Retina (tissue), 1 donor: ENCODE data around the gene BTRC.
"Not testable (repeated sequence)": the region's sequence is repeated elsewhere in the genome, so short reads cannot be mapped to it uniquely, and the experiment has no call there.

Experiments
- DNase-seq: peaks from one replicate; pipeline ENCODE4 v3.0.0-alpha.2; 2016

The BTRC gene

GRCh38 chr10:101351017-101351416 lies 2.9 kb upstream of the BTRC start:
- DNase-seq, result no peak

GRCh38 chr10:101351477-101351876 lies 2.5 kb upstream of the BTRC start:
- DNase-seq, result no peak

DNA sequence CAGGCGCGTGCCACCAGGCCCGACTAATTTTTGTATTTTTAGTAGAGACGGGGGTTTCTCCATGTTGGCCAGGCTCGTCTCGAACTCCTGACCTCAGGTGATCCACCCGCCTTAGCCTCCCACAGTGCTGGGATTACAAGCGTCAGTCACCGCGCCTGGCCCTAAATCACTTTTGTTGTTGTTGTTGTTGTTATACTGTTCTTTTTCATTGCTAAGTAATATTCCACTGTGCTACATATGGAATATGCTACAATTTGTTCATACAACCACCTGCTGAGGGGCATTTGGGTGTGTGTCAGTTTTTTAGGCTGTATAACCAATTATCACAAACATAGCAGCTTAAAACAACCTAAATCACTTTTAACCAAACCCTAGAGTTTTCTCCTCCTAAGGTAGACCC lies 1.1 kb upstream of the BTRC start:
- DNase-seq, result not testable (repeated sequence)

DNA sequence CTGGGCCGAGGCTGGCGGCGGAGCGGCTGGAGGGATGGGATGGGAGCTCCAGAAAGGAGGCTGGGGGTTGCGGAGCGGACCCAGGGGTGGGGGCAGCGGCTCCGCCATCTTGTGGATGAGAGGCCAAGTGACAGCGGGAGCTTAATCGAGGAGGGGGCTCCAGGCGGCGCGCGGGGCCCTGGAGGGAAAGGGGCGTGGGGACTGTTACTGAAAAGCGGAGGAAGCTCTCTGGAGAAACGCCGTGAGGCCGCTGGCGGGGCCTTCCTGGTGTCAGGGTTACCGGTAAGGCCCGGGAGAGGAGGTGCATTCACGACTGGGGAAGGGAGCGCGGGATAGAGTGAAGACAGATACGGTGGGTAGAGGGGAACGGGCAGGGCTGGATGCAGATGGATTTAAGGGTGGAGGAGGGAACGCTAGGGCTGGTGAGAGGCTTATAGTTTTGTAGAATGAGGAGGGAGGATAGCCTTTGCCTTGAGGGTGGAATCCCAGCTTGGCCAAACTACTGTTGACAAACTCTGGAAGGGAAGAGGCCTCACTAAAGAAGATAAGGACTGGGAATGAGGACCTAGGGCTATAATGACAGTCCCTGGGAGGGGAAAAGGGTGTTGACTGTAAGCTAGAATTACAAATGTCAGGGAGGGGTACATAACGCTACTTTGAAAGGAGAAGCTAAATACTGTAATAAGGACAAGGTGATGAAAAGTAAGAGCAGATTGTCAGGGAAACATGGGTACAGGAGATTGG lies 535 bp downstream of the BTRC start:
- DNase-seq, result no peak

- DNase-seq, result no peak
Observed at GRCh38 chr10:101355072-101355706, 1.2 kb downstream of the BTRC start.

GRCh38 chr10:101356132-101356531 lies 2.2 kb downstream of the BTRC start:
- no peak for DNase-seq

DNA sequence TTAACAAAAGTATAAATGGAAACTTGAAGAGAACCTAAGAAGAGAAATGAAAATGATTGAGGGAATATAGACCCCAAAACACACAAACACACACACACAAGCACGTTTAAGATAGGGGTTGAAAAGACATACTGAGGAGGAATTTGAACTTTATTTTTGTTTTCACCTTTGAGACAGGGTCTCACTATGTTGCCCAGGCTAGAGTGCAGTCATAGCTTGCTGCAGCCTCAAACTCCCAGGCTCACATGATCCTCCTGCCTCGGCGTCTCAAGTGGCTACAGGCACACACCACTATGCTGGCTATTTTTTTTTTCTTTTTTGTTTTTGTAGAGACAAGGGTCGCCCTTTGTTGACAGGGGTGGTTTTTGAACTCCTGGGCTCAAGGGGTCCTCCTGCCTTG lies 4.0 kb downstream of the BTRC start:
- no peak for DNase-seq

DNA sequence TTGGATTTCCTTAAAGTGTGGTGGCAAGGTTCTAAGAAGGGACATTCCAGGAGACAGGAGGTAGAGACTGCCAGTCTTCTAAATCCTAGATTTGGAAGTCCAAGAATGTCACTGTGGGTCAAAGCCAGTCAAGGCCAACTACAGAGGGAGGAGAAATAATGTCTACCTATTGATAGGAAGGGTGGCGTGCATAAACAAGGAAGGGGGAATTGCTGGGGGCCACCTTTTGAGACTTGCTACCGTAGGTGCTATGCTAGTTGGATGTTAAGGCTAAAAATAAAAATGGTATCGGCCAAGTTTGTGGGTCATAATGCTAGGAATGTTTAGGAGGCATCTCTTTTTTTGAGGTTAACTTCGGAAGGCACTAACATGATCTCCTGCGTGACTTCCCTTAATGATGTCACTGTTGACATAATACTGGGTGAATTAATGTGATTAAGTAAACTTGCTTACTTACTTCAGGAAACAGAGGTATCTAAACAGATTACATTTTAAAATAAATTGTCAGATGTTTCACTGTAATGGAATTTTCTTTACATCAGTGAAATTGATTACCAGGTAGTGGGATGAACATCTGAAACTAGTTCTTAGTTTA lies 4.8 kb downstream of the BTRC start:
- no peak for DNase-seq

- DNase-seq, result not testable (repeated sequence)
Observed at GRCh38 chr10:101360090-101360489, 6.1 kb downstream of the BTRC start.

DNA sequence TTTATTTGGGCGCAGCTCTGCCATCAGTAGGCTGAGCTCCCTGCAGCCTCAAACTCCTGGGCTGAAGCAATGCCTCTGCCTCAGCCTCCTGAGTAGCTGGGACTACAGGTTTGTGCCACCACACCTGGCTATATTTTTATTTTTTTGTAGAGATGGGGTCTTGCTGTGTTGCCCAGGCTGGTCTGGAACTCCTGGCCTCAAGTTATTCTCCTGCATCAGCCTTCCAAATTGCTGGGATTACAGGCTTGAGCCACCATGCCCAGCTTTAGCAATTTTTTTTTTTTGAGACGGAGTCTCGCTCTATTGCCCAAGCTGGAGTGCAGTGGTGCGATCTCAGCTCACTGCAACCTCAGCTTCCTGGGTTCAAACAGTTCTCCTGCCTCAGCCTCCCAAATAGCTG lies 6.9 kb downstream of the BTRC start:
- DNase-seq, result not testable (repeated sequence)

DNA sequence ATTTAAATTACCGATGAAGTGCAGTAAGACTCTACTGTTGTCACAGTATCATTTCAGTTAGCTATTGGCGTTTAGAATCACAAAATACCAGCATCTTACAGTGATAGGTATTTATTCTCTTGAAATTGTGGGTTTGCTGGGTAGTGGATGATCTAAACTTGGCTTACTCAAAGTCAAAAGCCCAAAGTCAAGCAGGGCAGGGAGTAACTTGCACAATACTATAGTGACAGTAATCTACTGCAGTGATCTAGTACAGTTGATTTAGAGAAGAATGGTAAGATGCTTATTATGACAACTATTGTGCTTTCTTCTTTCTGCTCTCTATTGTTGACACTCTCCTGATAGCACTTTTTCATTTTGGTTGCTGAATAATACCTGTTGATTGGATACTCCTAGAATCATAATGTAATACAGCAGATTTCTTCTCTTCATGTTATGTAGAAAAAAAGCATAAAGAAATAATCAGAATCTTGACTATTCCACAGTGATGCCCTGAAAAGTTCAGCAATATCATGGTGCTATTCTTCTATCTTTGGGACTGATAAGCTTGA lies 10.0 kb downstream of the BTRC start:
- DNase-seq, result no peak

GRCh38 chr10:101364721-101365120 lies 10.8 kb downstream of the BTRC start:
- no peak for DNase-seq

- no peak for DNase-seq
Observed at GRCh38 chr10:101367569-101368453, 13.8 kb downstream of the BTRC start.

GRCh38 chr10:101373063-101373462 lies 19.1 kb downstream of the BTRC start:
- no peak for DNase-seq

DNA sequence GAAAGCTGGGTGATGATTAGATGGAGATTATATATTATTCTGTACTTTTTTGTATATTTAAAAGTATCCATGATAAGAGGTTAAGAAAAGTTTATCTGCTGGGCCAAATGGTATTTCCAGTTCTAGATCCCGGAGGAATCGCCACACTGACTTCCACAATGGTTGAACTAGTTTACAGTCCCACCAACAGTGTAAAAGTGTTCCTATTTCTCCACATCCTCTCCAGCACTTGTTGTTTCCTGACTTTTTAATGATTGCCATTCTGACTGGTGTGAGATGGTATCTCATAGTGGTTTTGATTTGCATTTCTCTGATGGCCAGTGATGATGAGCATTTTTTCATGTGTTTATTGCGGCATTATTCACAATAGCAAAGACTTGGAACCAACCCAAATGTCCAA lies 20.0 kb downstream of the BTRC start:
- DNase-seq, result not testable (repeated sequence)

GRCh38 chr10:101375076-101375475 lies 21.1 kb downstream of the BTRC start:
- no peak for DNase-seq

- DNase-seq, result no peak
Observed at GRCh38 chr10:101379663-101380352, 25.8 kb downstream of the BTRC start.

DNA sequence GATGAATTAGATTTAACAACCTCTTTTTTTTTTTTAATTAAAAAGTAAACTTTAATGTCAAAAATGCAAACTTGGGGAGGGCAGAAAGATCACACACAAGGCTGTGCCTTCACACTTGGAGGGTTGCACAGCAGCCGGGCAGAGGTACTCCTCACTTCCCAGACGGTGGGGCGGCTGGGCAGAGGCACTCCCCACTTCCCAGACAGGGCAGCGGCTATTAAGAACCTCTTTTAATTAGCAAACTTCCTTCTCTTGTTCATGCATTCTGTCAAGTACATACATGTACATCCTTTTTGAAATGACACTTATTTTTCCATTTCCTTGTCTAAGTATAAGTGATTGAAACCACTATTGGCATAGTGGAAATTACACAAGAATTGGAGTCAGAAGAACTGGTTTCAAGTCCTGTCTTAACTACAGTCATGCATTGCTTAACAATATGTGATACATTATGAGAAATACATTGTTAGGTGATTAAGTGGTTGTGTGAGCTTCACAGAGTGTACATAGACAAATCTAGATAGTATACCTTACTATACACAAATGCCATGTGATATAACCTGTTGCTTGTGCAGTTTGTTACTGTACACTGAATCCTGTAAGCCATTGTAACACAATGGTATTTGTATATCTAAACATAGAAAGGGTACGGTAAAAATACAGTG lies 26.5 kb downstream of the BTRC start:
- DNase-seq, result no peak

DNA sequence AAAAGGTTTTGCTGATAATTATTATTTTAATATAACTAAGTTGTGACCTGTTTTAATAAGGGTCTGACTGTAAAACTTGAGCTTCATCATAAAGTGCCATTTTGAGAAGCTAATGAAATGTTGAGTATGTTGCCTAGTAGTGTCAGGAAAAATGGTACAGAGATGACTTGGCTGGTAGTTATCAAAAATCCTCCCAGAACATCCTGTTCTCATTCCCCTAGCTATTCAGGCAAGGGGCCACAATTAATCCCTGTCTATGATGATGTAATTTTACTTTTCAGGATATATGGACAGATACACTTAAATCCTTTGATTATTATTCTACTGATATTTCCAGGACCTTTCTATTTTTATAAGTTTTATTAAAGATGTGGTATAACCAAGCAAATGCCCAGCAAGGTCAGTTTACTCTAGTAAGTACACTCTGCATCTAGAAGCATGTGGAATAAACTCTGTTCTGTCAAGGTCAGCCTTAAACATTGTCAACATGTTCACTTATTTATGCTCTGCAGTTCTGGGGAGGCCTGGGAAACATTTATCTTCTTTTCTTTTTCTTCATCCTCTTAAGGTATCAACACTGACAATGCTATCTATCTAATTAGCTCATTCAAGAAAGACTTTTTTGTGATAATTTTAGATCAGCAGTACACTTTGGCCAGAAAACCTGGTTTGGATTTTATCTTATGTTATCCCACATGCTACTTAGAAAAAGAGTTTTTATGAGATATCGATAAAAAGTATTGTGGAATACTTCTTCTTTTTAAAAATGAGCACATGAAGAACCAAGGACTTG lies 32.1 kb downstream of the BTRC start:
- DNase-seq, result no peak

DNA sequence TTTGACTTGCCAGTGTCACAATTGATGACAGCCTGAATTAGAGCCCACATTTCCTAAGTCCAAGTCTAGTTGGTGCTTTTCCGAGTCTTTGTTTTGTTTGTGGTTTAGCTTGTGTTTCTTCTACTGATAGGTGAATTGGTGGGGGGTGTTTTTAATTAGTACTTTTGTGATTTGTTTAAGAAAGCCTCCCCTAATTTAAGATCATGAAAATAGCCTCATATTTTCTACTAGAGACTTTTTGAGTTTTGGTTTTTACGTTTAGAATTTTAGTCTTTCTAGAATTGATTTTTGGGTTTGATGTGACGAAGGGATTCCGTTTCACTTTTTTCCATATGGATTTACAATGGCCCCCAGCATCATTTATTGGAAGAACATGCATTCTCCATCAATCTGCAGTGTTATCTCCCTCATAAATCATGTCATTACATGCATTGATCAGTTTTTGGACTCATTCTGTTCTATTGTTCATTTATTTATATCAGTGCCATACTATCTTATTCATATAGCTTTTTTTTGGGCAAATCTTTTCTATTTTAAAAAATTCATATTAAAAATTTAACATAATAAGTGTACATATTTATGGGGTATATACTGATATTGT lies 32.8 kb downstream of the BTRC start:
- DNase-seq, result no peak
